IMR-90 (cell line): ENCODE results near the gene OSBPL1A. TPM values are rescaled to one million over a fixed set of nuclear protein-coding genes. Genes with fewer than 3 reads are reported as not detected.

ENCODE experiments used
- ATAC-seq: fragments of 200-7000 bp; cut with Tn5 transposase; 2 replicates; pipeline ENCODE4 v1.9.1; 2020; ENCODE audit warnings: low read depth, mild to moderate bottlenecking, moderate library complexity
- BruUV-seq: library from RNA; stranded (reverse); fragments of 400-500 nt; replicated peaks from 2 replicates; lab custom pipeline; 2021; lab: Mats Ljungman, UMichigan
- CTCF ChIA-PET: fragments of 300-600 bp; formaldehyde crosslinking; extraction: SDS; loops from one replicate; lab custom pipeline; 2021; ENCODE audit warnings: antibody characterized with exemption; lab: Yijun Ruan, JAX
- POLR2A ChIA-PET: fragments of 300-600 bp; sonication (Branson Sonifier 250); formaldehyde crosslinking; loops from one replicate; lab custom pipeline; 2022; ENCODE audit warnings: antibody characterized with exemption; ENCODE audit not compliant: unreplicated experiment; lab: Charles Lee
- DNase-seq: peaks from one replicate; pipeline ENCODE4 v3.0.0; 2013
- H2AFZ ChIP-seq: replicated peaks from 2 replicates; pipeline ENCODE3; 2013; ENCODE audit warnings: low read length, mild to moderate bottlenecking; ENCODE audit not compliant: poor library complexity
- H2AK5ac ChIP-seq: 2 replicates; pipeline ENCODE4 v1.6.1; 2013; ENCODE audit warnings: low read depth, low read length, inconsistent platforms
- H2AK9ac ChIP-seq: replicated peaks from 2 replicates; pipeline ENCODE3; 2013; ENCODE audit warnings: mild to moderate bottlenecking, low read depth, low read length, moderate library complexity; ENCODE audit not compliant: poor library complexity
- H2BK120ac ChIP-seq: 2 replicates; pipeline ENCODE4 v1.6.1; 2013; ENCODE audit warnings: low read depth, low read length, inconsistent platforms
- H2BK15ac ChIP-seq: 3 replicates; pipeline ENCODE4 v1.6.1; 2013; ENCODE audit warnings: low read depth, low read length, inconsistent platforms
- H2BK20ac ChIP-seq: 2 replicates; pipeline ENCODE4 v1.6.1; 2013; ENCODE audit warnings: low read depth, mild to moderate bottlenecking, inconsistent platforms, low read length, moderate library complexity
- H2BK5ac ChIP-seq: 2 replicates; pipeline ENCODE4 v1.6.1; 2013; ENCODE audit warnings: mild to moderate bottlenecking, low read depth, low read length, inconsistent platforms; ENCODE audit not compliant: poor library complexity, severe bottlenecking
- H3K14ac ChIP-seq: replicated peaks from 2 replicates; pipeline ENCODE4 v1.6.1; 2013; ENCODE audit warnings: low read depth, low read length, inconsistent platforms
- H3K18ac ChIP-seq: 2 replicates; pipeline ENCODE4 v1.6.1; 2013; ENCODE audit warnings: low read depth, low read length, control low read depth
- H3K23ac ChIP-seq: 2 replicates; pipeline ENCODE4 v1.6.1; 2013; ENCODE audit warnings: low read depth, low read length, inconsistent platforms
- H3K27ac ChIP-seq: 2 replicates; pipeline ENCODE4 v1.5.1; 2013; ENCODE audit warnings: mild to moderate bottlenecking, control low read depth, low read length; ENCODE audit not compliant: insufficient read depth
- H3K27me3 ChIP-seq: 2 replicates; pipeline ENCODE4 v1.6.1; 2013; ENCODE audit warnings: low read length; ENCODE audit not compliant: control insufficient read depth, insufficient read depth
- H3K36me3 ChIP-seq: 2 replicates; pipeline ENCODE4 v1.6.1; 2013; ENCODE audit warnings: low read length, mixed read lengths; ENCODE audit not compliant: control insufficient read depth, insufficient read depth
- H3K4ac ChIP-seq: 2 replicates; pipeline ENCODE4 v1.6.1; 2013; ENCODE audit warnings: low read depth, low read length, inconsistent platforms
- H3K4me1 ChIP-seq: 2 replicates; pipeline ENCODE4 v1.6.1; 2013; ENCODE audit warnings: low read length, mixed read lengths; ENCODE audit not compliant: control insufficient read depth, insufficient read depth
- H3K4me2 ChIP-seq: 2 replicates; pipeline ENCODE4 v1.6.1; 2013; ENCODE audit warnings: low read depth, mild to moderate bottlenecking, control low read depth, low read length, moderate library complexity
- H3K4me3 ChIP-seq: 2 replicates; pipeline ENCODE4 v1.5.1; 2013; ENCODE audit warnings: low read depth, mild to moderate bottlenecking, control low read depth, low read length, moderate library complexity; ENCODE audit not compliant: insufficient read depth
- H3K56ac ChIP-seq: 2 replicates; pipeline ENCODE4 v1.6.1; 2013; ENCODE audit warnings: low read length, inconsistent platforms; ENCODE audit not compliant: insufficient read depth; ENCODE audit errors: extremely low read depth
- H3K79me1 ChIP-seq, 2 experiments: 2 replicates each; pipeline ENCODE4 v1.6.1; 2013; ENCODE audit warnings: low read length in 2 of 2, inconsistent platforms in 1 of 2, low read depth in 1 of 2
- H3K9ac ChIP-seq: 2 replicates; pipeline ENCODE4 v1.6.1; 2013; ENCODE audit warnings: low read depth, low read length, control low read depth
- H3K9me1 ChIP-seq: 2 replicates; pipeline ENCODE4 v1.6.1; 2013; ENCODE audit warnings: low read length, inconsistent platforms; ENCODE audit not compliant: insufficient read depth
- H3K9me3 ChIP-seq: 2 replicates; pipeline ENCODE4 v1.6.1; 2013; ENCODE audit warnings: low read length; ENCODE audit not compliant: control insufficient read depth, insufficient read depth
- H4K20me1 ChIP-seq: 2 replicates; pipeline ENCODE4 v1.6.1; 2013; ENCODE audit warnings: low read length, inconsistent platforms; ENCODE audit not compliant: insufficient read depth
- H4K5ac ChIP-seq: 2 replicates; pipeline ENCODE4 v1.6.1; 2013; ENCODE audit warnings: mild to moderate bottlenecking, low read depth, low read length, control low read depth
- H4K8ac ChIP-seq, 2 experiments: 2 replicates each; pipeline ENCODE4 v1.6.1; 2013; ENCODE audit warnings: low read depth in 2 of 2, low read length in 2 of 2, control low read depth in 1 of 2, inconsistent platforms in 1 of 2
- H4K91ac ChIP-seq: 2 replicates; pipeline ENCODE4 v1.6.1; 2013; ENCODE audit warnings: low read depth, low read length, inconsistent platforms; ENCODE audit not compliant: insufficient read depth
- FOS ChIP-seq: fragments of 150-350 bp; IDR thresholded peaks from 2 replicates; pipeline ENCODE4 v1.6.1; 2016; ENCODE audit warnings: low read depth, low read length
- MXI1 ChIP-seq: IDR thresholded peaks from 2 replicates; pipeline ENCODE4 v1.6.1; 2012; ENCODE audit warnings: low read depth, mild to moderate bottlenecking, low read length, moderate library complexity, borderline replicate concordance
- RFX5 ChIP-seq: IDR thresholded peaks from 2 replicates; pipeline ENCODE4 v1.8.0; 2012; ENCODE audit warnings: low read depth, mild to moderate bottlenecking, low read length, moderate library complexity
- WGBS, 2 experiments: methylation state at CpG; one replicate each; pipeline versions ENCODE4 v1.1.5 to v1.1.7; 2013; ENCODE audit warnings: missing lambda C conversion rate in 2 of 2; ENCODE audit not compliant: insufficient read length in 1 of 2; ENCODE audit errors: extremely low coverage in 2 of 2; 5-methylcytosine and 5-hydroxymethylcytosine counted together
- dilution Hi-C: fragments of 300-500 bp; cut with HindIII; formaldehyde crosslinking; loops from one replicate; pipeline ENCODE4 v1.14.3; 2018; ENCODE audit warnings: low sequenced_read_pairs; ENCODE audit not compliant: unreplicated experiment
- in situ Hi-C: fragments of 300-500 bp; cut with MboI; formaldehyde crosslinking; loops from 3 replicates; pipeline ENCODE4 v1.14.3; 2019; ENCODE audit warnings: low sequenced_read_pairs, inconsistent platforms, mixed read lengths
- intact Hi-C: fragments of 100-400 bp; cut with micrococcal nuclease; formaldehyde crosslinking; loops from 2 replicates; pipeline ENCODE4 v1.10.0; 2022
- polyA plus RNA-seq, 3 experiments: library from polyadenylated mRNA; depleted of rRNA; stranded (reverse); fragments of >200 nt; gene quantifications; 2 replicates each; pipeline ENCODE4 v1.2.3, GENCODE V29; 2012; ENCODE audit warnings: low replicate concordance in 1 of 3
- total RNA-seq: library from RNA; depleted of rRNA; stranded (reverse); fragments of >200 nt; gene quantifications from 2 replicates; pipeline ENCODE4 v1.2.3, GENCODE V29; 2012

The OSBPL1A gene
- total and polyA plus RNA-seq, 2 of the 4 experiments (the other 2 are of a cell fraction), result 29.4 to 70.4 TPM

DNA sequence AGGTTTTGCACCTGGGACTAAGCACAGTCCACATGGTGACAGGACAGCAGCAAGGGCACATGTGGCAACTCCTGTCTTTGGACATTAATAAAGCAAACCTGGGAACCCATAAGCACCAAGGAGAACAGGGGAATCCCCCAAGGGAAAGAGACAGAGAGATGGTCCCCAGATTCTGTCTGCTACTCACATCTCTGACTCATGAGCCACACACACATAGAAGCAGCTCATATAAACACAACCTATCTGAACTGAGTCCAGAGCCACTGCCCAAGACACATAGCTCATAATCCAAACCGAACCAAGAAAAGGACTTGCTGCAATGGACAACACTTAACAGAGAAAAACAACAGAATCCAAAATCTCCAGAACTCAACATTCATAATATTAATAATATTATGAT is 82.5 kb downstream of the OSBPL1A start:
- no peak overlapping the region for H3K9ac ChIP-seq

More for the DNA sequence above, 82.5 kb downstream of the OSBPL1A start:
- H4K91ac ChIP-seq, result no peak overlapping the region
- H4K8ac ChIP-seq, result no peak overlapping the region
- peak; percentile 85 for ATAC-seq
- no peak overlapping the region for H2AK9ac ChIP-seq
- H4K20me1 ChIP-seq, result no peaks in the 10 kb centered on the region
- DNase-seq, result peak; percentile 83
- intact Hi-C loops, result no loop called here
- peaks cover 2% of the 10 kb centered on the region for H3K4me1 ChIP-seq
- ChIA-PET POLR2A (interaction anchor here (0.6 kb wide), 1 partner anchor 16 kb away, joined by 3 read pairs; no protein-coding TSS in a partner anchor), CTCF (interaction anchor here (0.5 kb wide), 1 partner anchor 12 kb away, joined by 3 read pairs; no protein-coding TSS in a partner anchor)
- H3K56ac ChIP-seq, result no peak overlapping the region
- BruUV-seq, result no TSS peak
- H2AFZ ChIP-seq, result peak overlapping the region; percentile 16
- no peak overlapping the region for H2AK5ac ChIP-seq
- no peak overlapping the region for H4K5ac ChIP-seq
- H3K14ac ChIP-seq, result no peak overlapping the region
- no peaks in the 10 kb centered on the region for H3K36me3 ChIP-seq
- H3K27me3 ChIP-seq, result no peaks in the 10 kb centered on the region
- dilution Hi-C loops, result no loop called here
- H3K27ac ChIP-seq, result no peak overlapping the region
- H2BK20ac ChIP-seq, result no peak overlapping the region
- H3K4me2 ChIP-seq, result no peak overlapping the region
- in situ Hi-C loops, result no loop called here
- WGBS, 2 experiments, result no CpG with 5 or more reads among the region's 1 CpG
- H3K9me1 ChIP-seq, result peaks cover 3% of the 10 kb centered on the region; the same call in 1 of the 2 replicates
- H3K79me1 ChIP-seq, result no peaks in the 10 kb centered on the region
- H2BK5ac ChIP-seq, result no peak overlapping the region
- no peak overlapping the region for H3K4me3 ChIP-seq
- no peak overlapping the region for H3K4ac ChIP-seq
- H3K23ac ChIP-seq, result no peak overlapping the region
- 0 out of 2 replicates have a peak, but pooled peaks have one; percentile 17 for TF ChIP-seq FOS
- no peak for TF ChIP-seq RFX5
- TF ChIP-seq MXI1, result no peak
- H3K9me3 ChIP-seq, result no peaks in the 10 kb centered on the region
- no peak overlapping the region for H3K18ac ChIP-seq
- H2BK15ac ChIP-seq, result no peak overlapping the region
- no peak overlapping the region for H2BK120ac ChIP-seq
